Vagina (tissue), 2 donors: ENCODE results near the gene E2F6. TPM values are rescaled to one million over a fixed set of nuclear protein-coding genes. Genes with fewer than 3 reads are reported as not detected.

Experiments
- DNase-seq, 2 donors: peaks; one replicate each; pipeline ENCODE4 v3.0.0-alpha.2; 2017; ENCODE audit errors: extremely low spot score in 2 of 2
- H3K27ac ChIP-seq: fragments of 200-600 bp; sonication (generic); one replicate; pipeline ENCODE4 v1.5.1; 2019
- H3K27me3 ChIP-seq: fragments of 200-600 bp; sonication (generic); one replicate; pipeline ENCODE4 v1.5.1; 2019
- H3K36me3 ChIP-seq, 2 donors: fragments of 200-600 bp; sonication (generic); one replicate each; pipeline ENCODE4 v1.5.1; 2017 to 2019
- H3K4me1 ChIP-seq: fragments of 200-600 bp; sonication (generic); one replicate; pipeline ENCODE4 v1.5.1; 2019
- H3K4me3 ChIP-seq, 2 donors: fragments of 200-600 bp; sonication (generic); 1 replicate in 1 of 2; 2 replicates in 1 of 2; pipeline ENCODE4 v1.5.1; 2016 to 2019
- H3K9me3 ChIP-seq: fragments of 200-600 bp; sonication (generic); one replicate; pipeline ENCODE4 v1.5.1; 2019
- POLR2A ChIP-seq, 2 donors: fragments of 450-650 bp; IDR thresholded peaks; one replicate each; pipeline ENCODE4 v1.6.1; 2017; ENCODE audit warnings: antibody characterized with exemption in 2 of 2, mild to moderate bottlenecking in 2 of 2, moderate library complexity in 2 of 2
- POLR2AphosphoS5 ChIP-seq, 2 donors: sonication (generic); formaldehyde crosslinking; IDR thresholded peaks; one replicate each; pipeline ENCODE4 v1.9.0; 2017; ENCODE audit warnings: antibody characterized with exemption in 2 of 2, mild to moderate bottlenecking in 2 of 2, low read depth in 1 of 2; ENCODE audit not compliant: insufficient read depth in 1 of 2
- intact Hi-C: fragments of 100-400 bp; cut with DNase I; formaldehyde crosslinking; loops from one replicate; pipeline ENCODE4 v1.15.1; 2023
- total RNA-seq: library from RNA; depleted of rRNA; stranded (reverse); fragments of >200 nt; gene quantifications from one replicate; pipeline ENCODE4 v1.2.3, GENCODE V29; 2016
- TF ChIP-seq, protein P1 (sequence below), 3 experiments: fragments of 450-650 bp in 2 of 3; fragments of 200-600 bp in 1 of 3; sonication (generic) in 1 of 3; IDR thresholded peaks; one replicate each; pipeline ENCODE4 v1.5.1; 2017 to 2019; ENCODE audit warnings: antibody characterized with exemption in 3 of 3, mild to moderate bottlenecking in 2 of 3, moderate library complexity in 2 of 3

Gene E2F6
- total RNA-seq, 1 donor from 2014 or later = 9.1 TPM

DNA sequence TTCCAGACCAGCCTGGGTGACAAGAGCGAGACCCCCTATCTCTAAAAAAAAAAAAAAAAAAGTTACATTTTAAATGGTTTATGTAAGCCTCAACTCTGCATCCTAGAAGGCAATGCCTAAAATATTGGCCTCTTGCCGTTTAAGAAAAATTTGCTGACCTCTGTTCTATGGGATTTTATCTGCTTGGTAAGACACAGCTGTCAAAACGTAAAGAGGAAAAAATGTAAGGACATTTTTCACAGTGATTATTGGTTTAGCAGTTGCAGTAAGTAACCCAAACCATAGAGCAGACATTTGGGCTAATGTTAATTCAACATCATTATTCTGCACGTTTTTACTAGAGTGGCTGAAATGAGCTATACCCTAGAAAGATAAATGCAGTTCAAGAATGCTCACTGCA is 14.4 kb upstream of the E2F6 start:
- DNase-seq = no peak
- intact Hi-C loops = loop anchor here (5.0 kb wide), 1 partner anchor 297 kb away; no protein-coding TSS in a partner anchor
- no peak overlapping the region for H3K4me3 ChIP-seq
- H3K9me3 ChIP-seq = no peaks in the 10 kb centered on the region
- H3K27ac ChIP-seq = no peak overlapping the region
- no peaks in the 10 kb centered on the region for H3K36me3 ChIP-seq
- TF ChIP-seq, protein P1, sequence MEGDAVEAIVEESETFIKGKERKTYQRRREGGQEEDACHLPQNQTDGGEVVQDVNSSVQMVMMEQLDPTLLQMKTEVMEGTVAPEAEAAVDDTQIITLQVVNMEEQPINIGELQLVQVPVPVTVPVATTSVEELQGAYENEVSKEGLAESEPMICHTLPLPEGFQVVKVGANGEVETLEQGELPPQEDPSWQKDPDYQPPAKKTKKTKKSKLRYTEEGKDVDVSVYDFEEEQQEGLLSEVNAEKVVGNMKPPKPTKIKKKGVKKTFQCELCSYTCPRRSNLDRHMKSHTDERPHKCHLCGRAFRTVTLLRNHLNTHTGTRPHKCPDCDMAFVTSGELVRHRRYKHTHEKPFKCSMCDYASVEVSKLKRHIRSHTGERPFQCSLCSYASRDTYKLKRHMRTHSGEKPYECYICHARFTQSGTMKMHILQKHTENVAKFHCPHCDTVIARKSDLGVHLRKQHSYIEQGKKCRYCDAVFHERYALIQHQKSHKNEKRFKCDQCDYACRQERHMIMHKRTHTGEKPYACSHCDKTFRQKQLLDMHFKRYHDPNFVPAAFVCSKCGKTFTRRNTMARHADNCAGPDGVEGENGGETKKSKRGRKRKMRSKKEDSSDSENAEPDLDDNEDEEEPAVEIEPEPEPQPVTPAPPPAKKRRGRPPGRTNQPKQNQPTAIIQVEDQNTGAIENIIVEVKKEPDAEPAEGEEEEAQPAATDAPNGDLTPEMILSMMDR (IDR thresholded peaks at IDR 0.05) = no peak
- no peak for TF ChIP-seq POLR2AphosphoS5 (IDR thresholded peaks at IDR 0.05; ENCODE audit: insufficient read depth in 1 of 2, low read depth in 1 of 2)
- no peak for TF ChIP-seq POLR2A (IDR thresholded peaks at IDR 0.05)
- no peaks in the 10 kb centered on the region for H3K27me3 ChIP-seq
- peaks cover 21% of the 10 kb centered on the region for H3K4me1 ChIP-seq

DNA sequence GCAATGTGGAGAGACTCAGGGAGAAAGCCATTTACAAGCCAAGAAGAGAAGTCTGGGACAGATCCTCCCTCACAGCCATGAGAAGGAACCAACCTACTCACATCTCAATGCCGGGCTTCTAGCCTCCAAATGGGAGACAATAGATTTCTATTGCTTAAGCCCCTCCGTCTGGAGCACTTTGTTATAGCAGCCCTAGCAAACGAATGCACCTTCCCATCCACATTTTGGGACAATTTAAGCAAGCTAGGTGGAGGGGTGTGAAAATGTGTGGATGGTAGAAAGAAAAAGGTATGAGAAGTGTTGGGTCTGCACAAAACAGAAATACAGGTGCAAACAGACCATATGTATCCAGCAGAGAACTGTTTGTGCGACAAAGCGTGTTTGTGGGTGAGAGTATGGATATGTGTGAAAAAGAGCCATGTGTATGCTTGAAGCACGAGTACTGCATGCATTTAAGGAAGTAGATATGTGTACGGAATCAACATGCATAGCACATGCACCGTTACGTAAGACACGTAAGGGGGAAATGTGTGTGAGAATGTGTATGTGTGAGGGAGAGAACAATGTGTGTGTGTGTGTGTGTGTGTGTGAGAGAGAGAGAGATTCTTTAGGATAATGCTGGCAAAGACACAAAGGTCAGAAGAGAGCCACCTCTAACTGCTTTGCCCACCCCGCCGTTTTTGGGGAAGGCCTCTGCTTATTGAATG is 13.1 kb upstream of the E2F6 start:
- TF ChIP-seq, protein P1 (IDR thresholded peaks at IDR 0.05) = no peak
- TF ChIP-seq POLR2AphosphoS5 (IDR thresholded peaks at IDR 0.05; ENCODE audit: insufficient read depth in 1 of 2, low read depth in 1 of 2) = no peak
- no peak for TF ChIP-seq POLR2A (IDR thresholded peaks at IDR 0.05)

DNA sequence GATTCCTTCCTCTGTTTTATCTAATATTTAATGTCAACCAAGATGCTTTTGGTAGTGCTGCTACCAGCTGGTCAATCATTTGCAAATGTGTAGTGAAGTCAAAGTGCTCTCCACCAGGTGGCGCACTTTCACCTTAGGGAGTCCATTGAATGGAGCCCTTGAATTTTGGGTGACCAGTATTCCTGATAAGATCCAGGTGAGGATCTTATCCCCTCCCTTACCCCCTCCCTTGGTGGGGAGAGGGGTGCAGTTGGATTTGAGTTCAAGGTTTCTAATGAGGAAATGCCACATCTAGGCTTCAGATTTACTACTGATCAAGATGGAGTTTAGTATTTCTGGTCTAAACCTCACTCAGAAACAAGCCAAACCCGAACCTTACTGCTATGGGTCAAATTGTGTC is 12.0 kb upstream of the E2F6 start:
- no peaks in the 10 kb centered on the region for H3K27me3 ChIP-seq
- H3K9me3 ChIP-seq = no peaks in the 10 kb centered on the region
- H3K4me1 ChIP-seq = peaks cover 8% of the 10 kb centered on the region
- H3K36me3 ChIP-seq = no peaks in the 10 kb centered on the region
- intact Hi-C loops = loop anchor here (2.0 kb wide), 1 partner anchor 107 kb away; no protein-coding TSS in a partner anchor
- no peak for TF ChIP-seq POLR2A (IDR thresholded peaks at IDR 0.05)
- TF ChIP-seq, protein P1 (IDR thresholded peaks at IDR 0.05) = peak; percentile 80 to 97 (median 90)
- TF ChIP-seq POLR2AphosphoS5 (IDR thresholded peaks at IDR 0.05; ENCODE audit: insufficient read depth in 1 of 2, low read depth in 1 of 2) = no peak
- no peak overlapping the region for H3K27ac ChIP-seq
- H3K4me3 ChIP-seq = no peak overlapping the region
- DNase-seq = no peak

More for the DNA sequence above, 13.1 kb upstream of the E2F6 start:
- Histone ChIP-seq H3K27ac (no peak overlapping the region), H3K4me1 (peaks cover 11% of the 10 kb centered on the region), H3K27me3 (no peaks in the 10 kb centered on the region), H3K36me3 (no peaks in the 10 kb centered on the region), H3K4me3 (no peak overlapping the region), H3K9me3 (no peaks in the 10 kb centered on the region)
- DNase-seq = no peak
- intact Hi-C loops = loop anchor here (2.0 kb wide), 1 partner anchor 106 kb away; no protein-coding TSS in a partner anchor

DNA sequence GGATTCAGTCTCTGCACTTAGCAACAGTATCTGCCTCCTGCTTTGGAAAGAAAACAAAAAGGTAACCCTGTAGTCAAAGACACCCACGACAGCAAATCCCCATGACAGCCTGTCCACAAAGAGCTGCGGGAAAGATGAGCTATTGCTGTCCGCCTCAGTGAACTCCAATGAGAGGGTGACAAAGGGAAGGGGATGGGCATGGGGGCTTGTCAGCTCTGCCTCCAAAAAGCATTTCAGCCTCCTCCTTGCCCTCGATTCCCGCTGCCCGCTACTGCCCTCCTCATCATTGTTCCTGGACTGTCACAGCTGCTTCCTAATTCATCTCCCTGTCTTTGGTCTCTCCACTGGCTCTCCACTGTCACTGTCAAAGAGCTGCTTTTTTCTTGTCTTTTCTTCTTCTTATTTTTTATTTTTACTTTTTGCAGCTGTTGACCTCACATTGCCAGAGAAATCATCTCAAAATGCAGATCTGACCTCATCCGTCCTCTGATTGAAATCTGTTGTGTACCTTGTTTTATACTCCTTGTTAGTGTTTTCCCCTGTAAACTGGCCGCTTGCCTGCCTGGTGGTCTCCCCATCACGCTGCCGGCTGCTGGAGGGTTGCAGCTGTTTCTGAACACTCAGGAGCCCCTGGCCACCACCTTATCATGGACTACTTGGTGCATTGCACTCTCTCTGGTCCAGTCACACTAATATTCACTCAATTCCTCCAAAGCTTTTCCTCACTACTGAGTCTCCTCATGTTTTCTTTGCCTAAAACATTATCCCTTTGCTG is 7.9 kb upstream of the E2F6 start:
- Histone ChIP-seq H3K27me3 (no peaks in the 10 kb centered on the region), H3K4me3 (no peak overlapping the region), H3K36me3 (no peaks in the 10 kb centered on the region), H3K4me1 (no peaks in the 10 kb centered on the region), H3K9me3 (no peaks in the 10 kb centered on the region), H3K27ac (no peak overlapping the region)
- intact Hi-C loops = no loop called here
- TF ChIP-seq, protein P1 (IDR thresholded peaks at IDR 0.05) = no peak
- TF ChIP-seq POLR2A (IDR thresholded peaks at IDR 0.05) = no peak
- TF ChIP-seq POLR2AphosphoS5 (IDR thresholded peaks at IDR 0.05; ENCODE audit: insufficient read depth in 1 of 2, low read depth in 1 of 2) = no peak
- no peak for DNase-seq
